ENCODE measurements around the gene DAB1.

DNA sequence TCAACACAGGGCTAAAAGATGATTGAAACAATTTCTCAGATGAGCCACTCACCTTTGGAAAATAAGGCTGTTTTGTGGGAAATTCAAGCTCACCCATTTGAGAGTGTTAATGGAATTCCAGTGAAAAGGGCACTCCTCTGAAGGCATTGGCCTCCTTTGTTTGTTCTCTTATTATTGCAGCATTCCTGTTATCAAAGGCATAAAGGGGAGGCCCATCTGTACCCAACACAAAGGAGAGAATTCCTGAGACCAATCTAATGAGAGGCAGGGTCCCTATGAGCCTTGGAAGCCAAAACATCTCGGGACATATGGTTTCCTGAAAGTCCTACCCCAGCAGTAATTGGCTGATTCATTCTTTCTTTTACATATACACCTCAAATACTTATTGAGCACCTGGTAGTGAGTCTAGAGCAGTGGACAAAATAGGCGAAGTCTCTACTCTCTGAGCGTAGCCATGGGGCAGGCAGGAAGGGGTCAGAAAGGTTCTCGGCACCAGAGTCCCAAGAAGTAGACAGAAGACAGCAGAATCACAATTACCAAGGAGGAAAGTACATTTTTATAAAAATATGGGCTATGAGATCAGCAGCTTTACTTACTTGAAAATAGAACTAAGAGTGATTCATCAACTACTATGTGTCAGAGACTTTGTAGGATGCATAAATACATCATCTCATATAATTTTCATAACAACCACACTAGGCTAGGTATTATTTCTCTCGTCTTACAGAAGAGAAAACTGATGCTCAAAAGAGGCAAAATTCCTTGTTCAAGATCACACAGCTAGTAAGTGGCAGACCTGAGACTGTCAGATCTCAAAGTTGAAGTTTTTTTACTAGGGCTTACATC is 218.7 kb downstream of the DAB1 start:
- no peak for TF ChIP-seq POLR2A (IDR thresholded peaks at IDR 0.05)
- TF ChIP-seq, protein P1, sequence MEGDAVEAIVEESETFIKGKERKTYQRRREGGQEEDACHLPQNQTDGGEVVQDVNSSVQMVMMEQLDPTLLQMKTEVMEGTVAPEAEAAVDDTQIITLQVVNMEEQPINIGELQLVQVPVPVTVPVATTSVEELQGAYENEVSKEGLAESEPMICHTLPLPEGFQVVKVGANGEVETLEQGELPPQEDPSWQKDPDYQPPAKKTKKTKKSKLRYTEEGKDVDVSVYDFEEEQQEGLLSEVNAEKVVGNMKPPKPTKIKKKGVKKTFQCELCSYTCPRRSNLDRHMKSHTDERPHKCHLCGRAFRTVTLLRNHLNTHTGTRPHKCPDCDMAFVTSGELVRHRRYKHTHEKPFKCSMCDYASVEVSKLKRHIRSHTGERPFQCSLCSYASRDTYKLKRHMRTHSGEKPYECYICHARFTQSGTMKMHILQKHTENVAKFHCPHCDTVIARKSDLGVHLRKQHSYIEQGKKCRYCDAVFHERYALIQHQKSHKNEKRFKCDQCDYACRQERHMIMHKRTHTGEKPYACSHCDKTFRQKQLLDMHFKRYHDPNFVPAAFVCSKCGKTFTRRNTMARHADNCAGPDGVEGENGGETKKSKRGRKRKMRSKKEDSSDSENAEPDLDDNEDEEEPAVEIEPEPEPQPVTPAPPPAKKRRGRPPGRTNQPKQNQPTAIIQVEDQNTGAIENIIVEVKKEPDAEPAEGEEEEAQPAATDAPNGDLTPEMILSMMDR (IDR thresholded peaks at IDR 0.05): no peak
- no peak for TF ChIP-seq POLR2AphosphoS5 (IDR thresholded peaks at IDR 0.05)
- TF ChIP-seq EP300 (IDR thresholded peaks at IDR 0.05): no peak

Data from sigmoid colon (tissue), 4 donors.